Liver (tissue), 3 donors: ENCODE data around the gene NOL4L.

Experiments used
- CTCF ChIP-seq: fragments of 150-350 bp; IDR thresholded peaks from 2 replicates; pipeline ENCODE4 v1.5.1; 2017; ENCODE audit warnings: improper control_type of control experiment, low read depth, low read length; ENCODE audit not compliant: missing input control
- HNF4A ChIP-seq, 2 donors: conservative IDR thresholded peaks; 2 replicates each; pipeline ENCODE4 v1.6.1; 2016; ENCODE audit warnings: antibody characterized with exemption in 2 of 2, mild to moderate bottlenecking in 2 of 2
- MAX ChIP-seq: IDR thresholded peaks from 2 replicates; pipeline ENCODE4 v1.6.1; 2016; ENCODE audit warnings: antibody characterized with exemption
- NR2F2 ChIP-seq: IDR thresholded peaks from 2 replicates; pipeline ENCODE4 v1.6.1; 2016; ENCODE audit warnings: antibody characterized with exemption
- RAD21 ChIP-seq, 2 donors: IDR thresholded peaks; 2 replicates each; pipeline ENCODE4 v1.6.1; 2016; ENCODE audit warnings: antibody characterized with exemption in 2 of 2, mild to moderate bottlenecking in 2 of 2
- REST ChIP-seq: IDR thresholded peaks from 2 replicates; pipeline ENCODE4 v1.6.1; 2016; ENCODE audit warnings: antibody characterized with exemption, mild to moderate bottlenecking
- donor health status: healthy.
- donor health status: healthy.

GRCh38 chr20:32488066-32488838 is 96.9 kb downstream of the NOL4L start:
- TF ChIP-seq CTCF (no peak), REST (no peak), MAX (no peak), HNF4A (conservative IDR thresholded peaks at IDR 0.05) (no peak), RAD21 (IDR thresholded peaks at IDR 0.05) (no peak), NR2F2 (no peak)
